Measurements from ENCODE around the gene XPO6.
"Not testable (repeated sequence)": the region's sequence is repeated elsewhere in the genome, so short reads cannot be mapped to it uniquely, and the experiment has no call there.

XPO6 gene

DNA sequence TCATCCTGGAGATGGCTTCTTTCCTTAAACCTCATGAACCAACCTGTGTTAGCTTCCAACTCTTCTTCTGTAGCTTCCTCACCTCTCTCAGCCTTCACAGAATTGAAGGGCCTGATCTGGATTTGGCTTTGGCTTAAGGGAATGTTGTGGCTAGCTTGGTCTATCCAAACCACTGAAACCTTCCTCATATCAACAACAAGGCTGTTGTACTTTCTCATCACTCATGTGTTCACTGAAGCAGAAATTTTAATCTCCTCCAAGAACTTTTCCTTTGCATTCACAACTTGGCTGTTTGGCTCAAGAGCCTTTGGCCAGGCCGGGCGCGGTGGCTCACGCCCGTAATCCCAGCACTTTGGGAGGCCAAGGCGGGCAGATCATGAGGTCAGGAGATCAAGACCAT, 95.9 kb downstream of the XPO6 start:
- DNase-seq (ENCODE audit: low read depth, low spot score), result not testable (repeated sequence)

DNA sequence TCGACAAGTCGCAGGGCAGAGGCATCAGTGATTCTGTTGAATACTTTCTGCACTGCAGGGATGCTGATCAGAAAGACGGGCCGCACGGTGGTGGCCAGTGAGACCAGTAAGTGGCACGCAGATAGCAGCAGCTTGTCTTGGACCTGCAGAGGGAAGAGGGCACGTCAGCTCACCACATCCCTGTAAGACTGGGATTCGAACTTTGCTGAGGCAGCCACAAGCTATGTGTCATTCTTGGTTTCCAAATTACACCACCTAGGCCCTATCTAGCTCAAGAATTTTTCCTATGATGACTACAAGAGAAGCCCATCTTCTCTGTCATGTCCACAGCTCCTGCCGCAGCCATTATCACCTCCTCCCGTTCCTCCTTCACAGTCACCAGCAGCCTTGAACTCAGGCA, 98.9 kb downstream of the XPO6 start:
- no peak for DNase-seq (ENCODE audit: low read depth, low spot score)

DNA sequence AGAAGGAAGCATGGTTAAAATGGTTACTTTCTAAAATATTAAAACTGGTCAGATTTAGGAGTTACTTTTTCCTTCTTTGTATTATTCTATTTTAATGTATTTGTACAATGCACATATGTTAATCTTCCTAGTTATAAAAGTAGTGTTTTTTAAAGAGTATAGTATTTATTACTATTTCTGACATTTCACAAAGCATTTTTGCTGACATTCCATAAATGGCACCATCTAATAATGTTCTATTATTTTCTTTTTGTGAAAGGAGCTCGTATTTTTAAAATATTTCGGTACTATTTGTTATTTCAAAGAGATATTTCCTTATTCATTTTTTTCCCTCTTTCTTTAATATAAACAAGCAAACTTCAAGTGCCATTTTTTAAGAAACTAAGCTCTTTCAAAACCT, 100.8 kb downstream of the XPO6 start:
- DNase-seq (ENCODE audit: low read depth, low spot score), result no peak

DNA sequence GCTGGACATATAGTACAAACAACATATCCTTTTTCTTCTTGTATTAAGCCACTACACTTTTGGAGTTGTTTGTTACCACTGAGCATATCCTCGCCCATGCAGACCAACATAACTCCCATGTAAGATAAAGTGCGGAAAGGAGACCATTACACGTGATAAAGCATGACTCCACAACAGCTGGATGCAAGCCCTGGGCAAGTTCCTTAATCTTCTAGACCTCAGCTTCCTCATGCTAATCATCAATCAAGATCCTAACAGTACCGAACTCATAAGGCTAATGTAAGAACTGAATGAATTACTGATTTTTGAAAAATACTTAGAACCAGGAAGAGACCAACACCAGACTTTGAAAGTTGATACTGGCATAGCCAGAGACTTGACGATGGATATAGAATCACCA, 101.3 kb downstream of the XPO6 start:
- no peak for DNase-seq (ENCODE audit: low read depth, low spot score)

DNA sequence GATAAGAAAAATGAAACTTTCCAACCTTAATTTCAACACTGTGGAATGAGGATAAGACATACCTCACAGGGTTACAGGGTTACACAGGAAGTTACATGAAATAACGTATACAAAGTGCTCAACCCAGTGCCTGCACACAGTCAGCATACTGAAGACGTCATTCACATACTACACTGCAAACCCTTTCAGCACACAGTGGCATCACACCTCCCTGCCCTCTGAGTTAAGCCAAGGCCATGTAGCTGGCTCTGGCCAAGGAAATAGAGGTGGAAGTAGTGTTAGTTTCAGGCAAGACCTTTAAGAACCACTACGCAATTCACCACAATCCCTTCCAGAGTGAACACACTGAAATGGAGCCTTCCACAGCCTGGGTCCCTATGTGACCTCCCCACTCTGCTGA, 101.7 kb downstream of the XPO6 start:
- no peak for DNase-seq (ENCODE audit: low read depth, low spot score)

DNA sequence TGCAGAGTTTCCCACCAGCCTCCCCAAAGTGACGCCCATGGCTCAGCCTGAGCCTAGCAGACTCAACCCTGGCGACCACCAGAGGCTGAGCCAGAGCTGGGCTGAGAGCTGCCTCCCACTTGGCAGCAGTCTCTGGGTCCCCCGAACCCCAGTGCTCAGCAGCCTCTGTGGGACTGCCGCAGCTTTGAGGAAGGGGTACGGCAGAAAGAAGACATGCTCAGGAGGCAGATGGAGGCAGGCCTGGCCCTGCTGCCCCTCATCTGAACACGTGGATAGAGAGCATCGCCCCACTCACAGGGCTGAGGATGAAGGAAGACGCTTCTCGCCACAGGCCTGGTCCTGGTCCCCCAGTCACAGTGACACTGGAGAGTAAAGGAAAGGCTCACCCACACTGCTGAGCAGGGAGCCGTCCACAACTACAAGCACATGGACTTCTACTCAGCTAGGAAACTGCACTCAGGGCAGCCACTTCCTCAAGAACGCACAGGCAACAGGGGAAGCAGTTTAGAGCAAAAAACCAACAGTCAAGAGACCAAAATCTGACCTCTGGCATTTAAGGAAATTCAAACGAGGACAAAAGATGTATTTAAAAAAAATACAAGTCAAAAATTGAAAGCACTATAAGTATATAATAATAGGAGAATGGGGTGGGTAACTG, 103.0 kb downstream of the XPO6 start:
- no peak for DNase-seq (ENCODE audit: low read depth, low spot score)

DNA sequence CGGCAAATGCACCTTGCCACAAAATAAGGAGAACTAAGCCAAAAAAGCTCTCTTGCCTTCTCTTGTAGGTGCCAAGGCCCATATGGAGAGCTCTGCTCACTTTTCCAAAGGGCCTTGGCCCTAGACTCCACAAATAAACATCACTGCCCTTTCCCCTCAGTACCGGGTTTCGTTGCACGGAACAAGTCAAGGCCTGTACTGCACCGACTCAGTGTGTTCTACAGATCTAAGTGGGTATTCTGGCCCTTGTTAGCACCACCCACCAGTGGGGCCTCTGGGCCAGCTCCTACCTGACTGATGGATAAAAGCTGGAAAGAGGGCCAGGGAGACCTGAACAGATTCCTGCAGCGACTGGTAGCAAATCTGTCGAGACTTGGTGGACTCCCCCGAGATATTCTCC, 104.5 kb downstream of the XPO6 start:
- DNase-seq (ENCODE audit: low read depth, low spot score), result no peak

DNA sequence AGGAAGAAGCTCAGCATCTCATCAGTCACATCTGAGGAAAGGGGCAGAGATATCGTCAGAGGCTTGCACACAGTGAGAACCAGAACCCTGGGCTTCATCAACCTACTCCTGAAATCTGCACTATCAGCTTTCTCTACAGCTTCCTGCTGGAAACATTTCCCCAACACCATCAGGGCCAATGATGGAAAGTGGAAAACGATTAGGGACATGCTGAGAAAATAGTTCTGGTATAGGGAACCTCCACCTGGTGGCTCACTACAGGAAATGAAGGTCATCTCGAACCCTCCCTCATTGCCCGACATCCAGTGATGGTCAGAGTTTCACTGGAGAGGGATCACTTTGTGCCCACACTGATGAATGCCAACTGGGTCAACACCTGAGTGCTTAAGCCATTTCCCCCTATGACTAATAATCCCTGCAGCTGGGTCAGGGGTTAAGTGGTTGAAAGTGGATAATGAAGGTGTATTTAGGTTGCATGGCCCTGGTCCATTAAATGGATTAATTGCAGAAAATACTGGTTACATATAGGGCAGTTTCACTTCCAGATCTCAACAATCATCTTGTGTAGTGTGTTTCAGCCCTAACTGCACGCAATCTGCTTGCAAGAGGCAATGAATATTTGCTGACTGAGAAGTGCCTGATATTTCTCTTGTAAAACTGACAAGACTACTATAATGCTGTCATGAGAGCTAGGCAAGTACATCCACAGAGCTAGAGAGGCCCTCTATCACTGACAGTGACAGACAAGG, 105.1 kb downstream of the XPO6 start:
- no peak for DNase-seq (ENCODE audit: low read depth, low spot score)

DNA sequence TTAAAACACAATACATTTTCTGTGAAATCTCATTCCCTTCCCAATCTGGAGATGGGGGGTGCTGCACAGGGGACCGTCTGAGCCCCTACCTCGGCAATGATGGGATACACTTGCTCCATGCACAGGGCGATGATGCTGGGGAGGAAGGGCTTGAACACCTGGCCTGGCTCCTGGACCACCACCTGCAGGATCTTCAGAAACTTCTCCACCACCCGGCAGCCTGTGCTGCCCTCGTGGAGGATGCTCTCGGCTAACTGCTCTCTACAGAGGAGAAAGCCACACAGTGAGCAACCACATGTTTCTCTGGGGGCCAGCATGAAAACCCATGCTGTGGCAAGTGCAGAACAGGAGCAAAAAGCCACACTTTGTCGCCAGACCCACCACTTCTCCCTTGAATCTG, 105.8 kb downstream of the XPO6 start:
- no peak for DNase-seq (ENCODE audit: low read depth, low spot score)

DNA sequence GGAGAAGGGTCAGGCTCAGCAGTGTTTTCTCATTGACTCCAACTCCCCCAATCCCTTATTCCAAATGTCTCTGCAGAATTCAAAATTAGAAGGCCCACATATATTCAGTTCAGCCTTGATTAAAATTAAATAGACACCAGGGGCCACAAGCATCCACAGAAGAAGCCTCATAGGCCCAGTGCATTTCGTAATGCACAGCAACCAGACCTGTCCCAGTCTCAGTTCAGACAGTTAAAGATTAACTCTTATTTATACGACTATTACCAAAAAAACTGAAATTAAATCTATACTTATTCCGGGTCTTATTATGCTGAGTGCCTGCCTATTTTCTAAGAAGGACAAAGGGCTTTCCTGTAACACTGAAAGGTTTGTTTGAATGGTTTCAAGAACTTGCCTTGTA, 106.5 kb downstream of the XPO6 start:
- DNase-seq (ENCODE audit: low read depth, low spot score), result no peak

DNA sequence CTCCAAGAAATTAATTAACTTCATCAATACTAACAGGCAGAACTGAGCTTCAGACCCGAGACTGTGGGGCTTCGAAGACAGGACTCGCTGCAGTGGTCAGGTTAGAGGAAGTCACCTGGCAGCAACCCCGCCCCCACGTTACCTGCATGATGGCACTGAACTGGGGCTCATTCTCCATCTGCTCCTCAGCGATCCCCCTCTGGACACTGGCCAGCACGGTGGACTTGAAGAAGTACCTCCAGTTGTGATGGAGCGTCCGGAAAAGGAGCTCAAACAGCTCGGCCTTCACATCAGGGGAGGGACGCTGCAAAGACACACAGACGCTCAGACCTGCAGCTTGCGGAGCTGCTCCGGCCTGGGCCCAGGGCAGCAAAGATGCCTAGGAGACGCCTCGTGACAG, 107.4 kb downstream of the XPO6 start:
- DNase-seq (ENCODE audit: low read depth, low spot score), result no peak

DNA sequence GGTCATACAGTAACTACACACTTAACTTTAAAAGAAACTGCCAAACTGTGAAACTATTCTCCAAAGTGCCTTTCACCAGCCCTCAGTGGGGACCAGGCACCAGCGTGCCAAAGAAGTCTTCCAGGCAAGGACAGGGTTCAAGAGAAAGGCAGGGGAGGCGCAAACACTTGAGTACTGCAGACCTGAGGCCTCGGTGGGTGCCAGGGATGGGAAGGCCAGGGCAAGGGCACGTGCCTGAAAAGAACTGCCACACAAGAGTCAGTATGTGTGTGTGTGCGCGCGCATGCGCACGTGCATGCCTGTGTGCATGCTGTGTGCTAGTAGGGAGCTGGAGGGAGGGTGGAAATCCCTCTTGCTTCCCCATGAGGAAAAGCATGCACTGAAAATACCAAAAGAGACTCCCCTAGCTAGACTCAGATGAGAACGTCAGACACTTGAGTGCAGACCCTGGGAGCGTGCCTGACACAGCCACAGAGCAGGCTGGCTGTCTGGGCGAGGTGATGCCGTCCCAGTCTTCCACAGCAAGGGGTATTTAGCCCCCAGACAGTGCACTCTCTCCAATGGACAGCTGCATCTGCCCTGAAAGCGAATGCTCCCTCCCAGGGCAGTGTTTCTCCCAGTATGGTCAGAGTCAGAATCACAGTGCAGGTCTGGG, 108.1 kb downstream of the XPO6 start:
- no peak for DNase-seq (ENCODE audit: low read depth, low spot score)

DNA sequence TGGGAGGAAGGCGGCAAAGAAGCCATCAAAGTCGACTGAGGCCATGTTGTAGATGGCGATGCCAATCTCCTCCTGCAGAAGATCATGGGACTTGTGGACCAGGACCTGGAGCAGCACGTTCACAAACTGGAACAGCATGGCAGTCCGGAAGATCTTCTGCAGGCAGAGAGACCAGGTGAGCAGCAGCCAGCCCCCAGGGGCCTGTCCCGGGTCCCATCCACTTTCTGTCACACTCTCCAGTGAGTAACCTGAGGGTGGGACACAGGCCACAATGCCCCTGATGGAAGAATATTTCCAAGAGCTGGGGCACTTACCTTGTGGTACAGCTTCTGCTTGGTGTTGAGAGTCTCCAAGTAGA, 110.3 kb downstream of the XPO6 start:
- DNase-seq (ENCODE audit: low read depth, low spot score), result no peak

DNA sequence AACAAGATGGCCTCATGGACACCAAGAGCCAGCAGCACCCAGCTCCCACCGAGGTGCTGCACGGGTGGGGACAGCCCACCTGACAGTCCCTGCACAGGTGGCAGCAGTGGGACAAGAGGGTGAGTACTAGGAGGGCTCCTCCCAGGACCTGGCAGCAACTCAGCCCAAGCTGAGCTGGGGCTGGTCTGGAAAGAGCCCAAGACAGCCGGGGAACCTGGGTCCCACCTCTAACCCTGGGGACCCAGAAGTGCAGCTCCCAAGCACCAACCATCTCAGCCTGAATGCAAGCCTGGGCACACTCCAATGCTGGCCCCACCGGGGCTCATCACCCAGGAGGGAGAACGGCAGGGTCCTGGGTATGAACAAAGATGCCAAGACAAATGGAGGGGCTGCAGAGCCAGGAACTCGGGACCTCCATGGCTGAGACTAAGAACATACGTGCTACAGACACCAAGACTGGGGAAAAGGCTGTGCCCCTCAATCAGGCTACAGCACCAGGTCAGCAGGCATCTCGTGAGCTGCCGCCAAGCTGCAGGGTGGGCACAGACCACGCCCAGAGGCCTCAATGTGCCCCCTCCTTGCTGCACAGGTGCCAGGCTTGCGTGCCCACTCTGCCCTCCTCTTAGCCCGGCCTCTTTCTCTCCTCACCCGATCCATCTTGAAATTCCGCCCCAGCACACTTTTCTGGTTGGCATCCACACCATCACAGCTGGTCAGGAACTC, 110.8 kb downstream of the XPO6 start:
- DNase-seq (ENCODE audit: low read depth, low spot score), result no peak

DNA sequence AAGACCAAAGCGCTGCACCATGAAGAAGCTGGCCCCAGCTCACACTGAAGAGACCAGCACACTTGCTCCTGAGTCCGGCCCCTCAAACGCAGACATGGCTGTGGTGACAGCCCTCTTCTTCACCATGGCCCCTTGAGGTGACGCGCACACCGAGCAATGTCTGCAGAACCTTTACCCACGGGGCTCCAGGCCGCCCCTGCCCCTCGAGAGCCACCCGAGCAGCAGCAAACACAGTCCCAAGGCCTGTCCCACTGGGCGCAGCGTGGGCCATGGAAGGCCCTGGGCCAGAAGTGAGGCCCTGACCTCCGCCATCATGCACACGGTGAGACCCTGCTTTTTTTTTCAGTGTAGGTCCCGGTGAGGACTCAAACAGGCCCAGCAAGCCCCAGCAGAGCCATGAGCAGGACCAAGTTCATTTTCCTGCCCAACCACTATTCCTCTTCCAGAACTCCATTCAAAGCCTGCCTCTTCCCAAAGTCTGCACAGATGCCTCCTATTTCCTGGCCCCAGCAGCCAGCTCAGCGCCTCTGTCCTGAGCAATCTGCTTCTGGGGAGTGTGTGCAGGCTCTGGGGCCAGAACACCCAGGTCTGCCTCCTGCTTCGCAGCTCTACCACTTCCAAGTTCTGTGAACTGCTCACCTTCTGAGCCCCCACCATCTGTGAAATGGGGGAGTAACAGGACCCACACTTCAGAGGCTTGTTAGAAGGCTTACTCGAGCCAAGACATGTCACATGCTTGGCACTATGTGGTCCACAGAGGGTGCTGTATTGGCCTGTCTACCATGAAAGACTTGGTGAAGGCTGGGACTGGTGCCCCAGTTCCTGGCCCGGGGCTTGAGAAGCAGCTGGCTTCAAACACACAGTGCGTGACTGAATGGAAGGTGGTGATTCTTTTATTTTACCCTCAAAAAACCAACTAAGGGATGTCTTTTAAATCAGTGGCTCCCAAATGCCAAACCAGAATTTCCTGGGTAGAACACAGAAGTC, 112.5 kb downstream of the XPO6 start:
- no peak for DNase-seq (ENCODE audit: low read depth, low spot score)

DNA sequence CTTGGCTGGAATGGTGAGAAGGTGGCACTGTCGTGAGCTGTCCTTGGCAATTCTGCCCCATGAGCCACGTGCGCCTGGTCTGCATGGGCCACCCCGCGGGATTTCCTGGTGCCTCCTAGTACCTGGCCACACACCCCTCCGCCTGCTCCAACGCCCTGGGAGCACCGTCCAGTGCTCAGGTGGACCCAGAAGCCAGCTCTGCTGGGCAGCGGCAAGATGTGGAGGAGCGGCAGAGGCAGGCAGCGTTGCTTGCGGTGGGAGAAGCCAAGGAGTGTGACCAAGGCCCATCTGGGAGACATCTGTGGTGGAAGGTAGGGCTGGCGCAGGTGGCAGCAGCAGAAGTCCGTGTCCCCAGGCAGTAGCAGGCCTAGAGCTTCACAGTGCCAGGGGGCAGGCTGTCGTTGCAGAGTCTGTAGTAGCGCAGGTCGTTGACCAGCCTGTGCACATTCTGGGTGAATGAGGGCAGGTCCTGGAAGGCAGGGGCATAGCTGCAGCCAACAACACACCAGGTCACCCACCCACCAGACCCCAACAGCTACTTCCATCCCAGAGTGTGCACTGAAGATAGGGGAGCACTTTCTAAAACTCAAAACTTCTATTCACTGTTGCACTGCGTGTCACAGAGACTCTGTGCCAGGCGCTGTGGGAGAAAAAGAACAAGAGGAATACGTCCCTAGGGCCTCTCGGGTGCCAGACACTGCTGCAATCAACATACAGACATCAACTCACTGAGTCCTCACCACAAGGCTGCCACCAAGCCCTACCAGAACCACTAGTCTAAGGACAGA, 113.4 kb downstream of the XPO6 start:
- no peak for DNase-seq (ENCODE audit: low read depth, low spot score)

DNA sequence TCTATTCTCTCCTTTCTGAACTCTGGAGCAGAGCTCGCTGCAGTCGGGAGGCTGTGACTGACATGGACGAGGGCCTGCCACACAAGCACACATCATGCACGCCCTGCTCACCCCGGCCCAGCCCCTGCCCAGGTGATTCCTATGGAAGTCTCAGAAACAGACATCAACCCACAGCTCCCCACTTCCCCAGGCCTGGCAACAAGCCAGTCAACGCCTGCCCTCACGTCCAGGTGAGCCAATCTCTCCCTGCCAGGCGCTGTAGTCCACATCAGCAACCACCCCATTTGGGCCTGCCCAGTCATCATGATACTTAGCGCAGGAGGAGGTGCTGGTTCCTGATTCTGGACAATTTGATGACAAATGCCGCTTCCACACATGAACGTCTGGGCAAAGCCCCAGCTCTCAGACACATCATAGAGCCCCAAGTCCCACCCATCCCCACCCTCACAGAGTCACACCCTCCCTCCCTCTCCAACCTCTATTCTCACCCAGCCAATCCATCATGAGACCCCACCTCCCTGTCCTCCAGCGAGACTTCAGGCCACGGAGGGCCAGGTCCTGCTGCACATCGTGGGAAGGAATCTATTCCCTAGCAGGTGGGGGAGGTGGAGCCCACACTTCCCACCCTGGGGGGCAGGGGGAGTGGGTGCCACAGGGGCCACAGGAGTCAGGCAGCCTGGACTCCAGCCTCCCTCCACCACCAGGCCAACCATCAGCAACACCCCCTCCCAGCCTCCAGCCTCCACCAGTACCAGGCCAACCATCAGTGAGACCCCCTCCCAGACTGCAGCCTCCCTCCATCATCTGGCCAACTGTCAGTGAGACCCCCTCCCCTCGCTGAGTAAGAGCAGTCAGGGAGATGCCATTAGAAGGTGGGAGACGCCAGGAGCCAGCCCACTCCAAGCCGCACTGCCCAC, 114.5 kb downstream of the XPO6 start:
- no peak for DNase-seq (ENCODE audit: low read depth, low spot score)

DNA sequence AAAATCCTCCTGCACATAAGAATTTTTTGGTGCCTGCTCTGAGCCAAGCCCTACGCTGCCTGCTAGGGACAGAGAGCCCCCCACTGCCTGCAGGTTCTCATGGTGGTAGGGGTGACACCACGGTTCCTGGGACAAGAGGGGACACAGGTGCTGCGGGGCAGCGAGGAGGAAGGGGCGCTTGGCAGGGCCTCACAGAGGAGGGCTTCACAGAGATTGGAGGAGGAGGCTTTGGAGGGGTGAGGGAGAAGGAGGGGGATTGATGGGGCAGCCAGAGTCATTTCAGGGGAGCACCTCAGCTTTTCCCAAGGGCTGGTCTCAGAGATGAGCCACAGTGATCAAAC, 118.4 kb downstream of the XPO6 start:
- DNase-seq (ENCODE audit: low read depth, low spot score), result no peak

DNA sequence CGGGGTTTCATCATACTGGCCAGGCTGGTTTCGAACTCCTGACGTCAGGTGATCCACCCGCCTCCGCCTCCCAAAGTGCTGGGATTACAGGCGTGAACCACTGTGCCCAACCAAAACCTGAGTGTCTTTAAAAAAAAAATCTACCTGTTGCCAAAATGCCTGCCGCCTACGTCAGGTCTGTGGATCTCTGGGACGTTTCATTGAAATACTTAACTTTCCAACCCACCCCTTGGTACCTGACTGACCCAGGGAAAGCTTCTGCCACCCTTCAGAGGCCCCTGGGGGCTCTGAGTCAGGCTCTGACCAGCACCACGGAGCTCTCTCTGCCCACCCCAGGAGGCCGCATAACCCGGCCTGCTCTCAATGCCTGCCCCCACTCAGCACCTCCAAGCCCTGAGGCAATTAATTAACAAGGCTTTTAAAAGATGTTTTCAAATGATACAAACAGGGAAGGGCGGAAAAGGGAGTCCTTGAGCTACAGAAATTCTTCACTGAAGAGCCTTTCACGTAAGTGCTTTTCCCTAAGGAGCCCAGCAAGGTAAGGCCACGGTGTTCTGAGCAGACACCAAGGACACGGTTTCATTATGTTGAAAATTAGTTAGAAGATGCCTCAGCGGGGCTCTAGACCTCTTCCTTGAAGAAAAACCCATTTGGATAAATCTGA, 118.9 kb downstream of the XPO6 start:
- DNase-seq (ENCODE audit: low read depth, low spot score), result no peak

All from activated CD4-positive, CD25-positive, alpha-beta regulatory T cell treated with anti-CD3 and anti-CD28 coated beads, Interleukin-2, amount 50 U/mL, for 16 hours (primary cell).